Effector memory CD8-positive, alpha-beta T cell (primary cell): ENCODE data around the gene MRPL3.
A peak's percentile ranks its signal among the peaks of the same experiment; 100 is the strongest.

Experiments
- ATAC-seq: fragments of 150-1000 bp; cut with Tn5 transposase; replicated peaks from 2 replicates; pipeline ENCODE4 v1.10.0; 2021; ENCODE audit warnings: mild to moderate bottlenecking, moderate library complexity
- DNase-seq, 3 experiments: peaks; one replicate each; pipeline ENCODE4 v3.0.0; 2021
- H3K27ac Mint-ChIP-seq, 2 donors: one replicate each; pipeline ENCODE4 v1.8.0; 2022; ENCODE audit warnings: mild to moderate bottlenecking in 2 of 2, mixed read lengths in 2 of 2, moderate library complexity in 2 of 2
- H3K27me3 Mint-ChIP-seq, 2 donors: one replicate each; pipeline ENCODE4 v1.8.0; 2022; ENCODE audit warnings: mixed read lengths in 2 of 2
- H3K36me3 Mint-ChIP-seq: one replicate; pipeline ENCODE4 v1.8.0; 2022; ENCODE audit warnings: mild to moderate bottlenecking, moderate library complexity, mixed read lengths; ENCODE audit not compliant: insufficient read depth
- H3K4me1 Mint-ChIP-seq, 2 donors: one replicate each; pipeline ENCODE4 v1.8.0; 2022; ENCODE audit warnings: low read depth in 2 of 2, mixed read lengths in 2 of 2
- H3K4me3 Mint-ChIP-seq, 2 donors: one replicate each; pipeline ENCODE4 v1.8.0; 2022; ENCODE audit warnings: mild to moderate bottlenecking in 2 of 2, mixed read lengths in 2 of 2, moderate library complexity in 2 of 2
- H3K9me3 Mint-ChIP-seq, 2 donors: one replicate each; pipeline ENCODE4 v1.8.0; 2022; ENCODE audit warnings: mixed read lengths in 2 of 2

The MRPL3 gene

DNA sequence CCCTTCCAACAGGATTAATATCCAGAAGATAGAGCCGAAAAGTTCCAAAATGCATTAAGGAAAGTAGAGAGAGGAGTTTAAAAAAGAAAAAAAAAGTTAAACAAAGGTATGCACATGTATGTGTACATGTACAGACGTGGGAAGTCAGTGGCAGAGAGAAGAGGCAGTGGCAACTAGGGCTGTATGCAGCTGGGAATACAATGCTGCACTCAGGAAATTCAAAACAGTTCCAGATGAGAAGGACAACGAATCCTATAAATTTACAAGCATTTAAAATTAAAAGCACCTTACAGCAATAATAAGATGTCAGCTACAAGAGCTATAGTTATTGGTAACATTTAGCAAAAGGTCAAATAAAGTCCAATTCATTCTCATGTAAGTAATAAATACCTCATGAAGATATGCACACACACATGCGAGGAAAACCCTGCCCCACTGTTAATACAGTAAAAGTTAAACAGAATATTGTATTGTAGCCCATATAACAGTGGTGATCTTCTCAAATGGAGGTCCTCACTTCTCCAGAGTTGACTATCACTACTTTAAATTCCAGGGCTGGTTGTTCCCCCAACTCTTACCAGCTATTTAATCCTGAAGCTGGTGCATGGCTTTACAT is 18.2 kb downstream of the MRPL3 start:
- ATAC-seq (no peak), DNase-seq (no peak)
- no peaks in the 10 kb centered on the region for H3K27me3 Mint-ChIP-seq
- no peak overlapping the region for H3K27ac Mint-ChIP-seq
- peaks cover 3 to 24% of the 10 kb centered on the region in 2 donors for H3K4me1 Mint-ChIP-seq
- H3K9me3 Mint-ChIP-seq: no peaks in the 10 kb centered on the region
- H3K36me3 Mint-ChIP-seq: peaks cover 35% of the 10 kb centered on the region
- H3K4me3 Mint-ChIP-seq: no peak overlapping the region

DNA sequence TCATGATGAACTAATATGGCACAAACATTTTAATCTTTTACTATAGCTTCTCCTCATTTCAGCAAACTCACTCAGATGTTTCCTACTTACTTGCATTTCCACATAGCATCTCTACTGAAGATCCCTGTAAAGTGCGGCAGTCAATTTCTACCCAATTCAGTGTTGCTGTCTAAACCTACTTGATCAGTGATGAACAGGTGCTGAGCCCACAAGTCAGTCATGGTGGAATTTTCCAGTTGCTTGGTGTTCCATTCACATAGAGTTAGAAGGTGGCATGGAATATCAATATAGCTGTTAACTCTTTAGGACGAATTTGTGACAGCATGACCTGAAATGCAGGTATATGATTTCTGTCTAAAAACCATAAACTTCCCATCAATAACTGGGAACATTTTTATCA is 22.7 kb downstream of the MRPL3 start:
- Mint-ChIP-seq H3K9me3 (no peaks in the 10 kb centered on the region), H3K27ac (no peak overlapping the region), H3K4me1 (peaks cover 2 to 26% of the 10 kb centered on the region in 2 donors), H3K36me3 (peaks cover 22% of the 10 kb centered on the region), H3K4me3 (no peak overlapping the region), H3K27me3 (no peaks in the 10 kb centered on the region)
- no peak for DNase-seq
- no peak for ATAC-seq

DNA sequence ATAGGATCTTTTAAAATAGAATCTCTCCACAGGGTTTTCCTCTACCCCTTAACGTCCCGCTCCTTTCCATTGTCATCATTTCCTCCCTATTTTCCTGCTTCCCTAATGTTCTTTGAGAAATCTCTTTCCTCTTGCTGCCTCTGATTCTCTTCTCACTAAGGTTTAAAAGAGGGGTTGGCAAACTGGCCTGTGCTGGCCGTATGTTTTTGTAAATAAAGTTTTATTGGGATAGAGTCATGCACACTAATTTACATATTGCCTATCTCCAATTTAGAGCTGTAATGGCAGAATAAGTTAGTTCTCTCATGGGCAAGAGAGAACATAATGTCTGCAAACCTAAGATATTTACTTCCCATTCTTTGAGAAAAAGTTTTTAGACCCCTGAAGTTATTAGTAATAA is 25.0 kb downstream of the MRPL3 start:
- H3K4me1 Mint-ChIP-seq: peaks cover 13 to 34% of the 10 kb centered on the region in 2 donors
- DNase-seq: no peak
- peaks cover 13% of the 10 kb centered on the region for H3K36me3 Mint-ChIP-seq
- no peak overlapping the region for H3K4me3 Mint-ChIP-seq
- no peaks in the 10 kb centered on the region for H3K27me3 Mint-ChIP-seq
- H3K27ac Mint-ChIP-seq: no peak overlapping the region
- H3K9me3 Mint-ChIP-seq: no peaks in the 10 kb centered on the region
- no peak for ATAC-seq

DNA sequence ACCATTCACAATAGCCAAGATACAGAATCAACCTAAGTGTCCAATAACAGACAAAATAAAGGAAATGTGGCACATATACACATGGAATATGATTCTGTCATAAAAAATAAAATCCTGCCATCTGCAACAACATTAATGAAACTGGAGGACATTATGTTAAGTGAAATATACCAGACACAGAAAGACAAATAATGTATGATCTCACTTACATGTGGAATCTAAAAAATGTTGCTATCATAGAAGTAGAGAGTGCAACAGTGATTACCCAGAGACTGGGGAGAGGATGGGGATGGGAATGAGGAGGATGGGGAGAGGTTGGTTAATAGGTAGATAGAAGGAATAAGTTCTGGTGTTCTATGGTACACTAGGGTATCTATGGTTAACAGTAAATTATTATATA is 28.7 kb downstream of the MRPL3 start:
- Mint-ChIP-seq H3K9me3 (no peaks in the 10 kb centered on the region), H3K36me3 (peaks cover 14% of the 10 kb centered on the region), H3K4me1 (peaks cover 16 to 35% of the 10 kb centered on the region in 2 donors), H3K4me3 (peak overlapping the region in 1 of 2 donors; percentile 2), H3K27me3 (no peaks in the 10 kb centered on the region), H3K27ac (peak overlapping the region; percentile 30 to 45)
- ATAC-seq: no peak
- DNase-seq: no peak

DNA sequence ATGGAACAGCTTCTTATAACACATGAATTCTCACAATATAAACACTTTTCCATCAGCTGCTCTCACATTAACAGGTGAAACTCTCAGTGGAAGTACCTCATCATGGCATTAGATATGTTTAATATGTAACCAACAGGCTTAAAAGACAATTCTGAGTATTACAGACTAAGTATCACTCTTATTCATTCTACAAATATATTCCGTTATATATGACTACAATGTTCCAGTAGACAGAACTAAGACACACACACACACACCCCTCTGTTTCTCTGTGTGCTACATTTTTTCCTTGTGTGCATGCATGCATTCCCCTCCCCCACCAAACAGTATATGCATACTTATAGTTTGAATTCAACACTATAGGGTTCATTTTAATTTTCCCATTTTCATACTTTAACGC is 32.4 kb downstream of the MRPL3 start:
- H3K9me3 Mint-ChIP-seq: no peaks in the 10 kb centered on the region
- H3K4me1 Mint-ChIP-seq: peaks cover 14 to 16% of the 10 kb centered on the region in 2 donors
- H3K27ac Mint-ChIP-seq: no peak overlapping the region
- ATAC-seq (no peak), DNase-seq (no peak)
- peaks cover 41% of the 10 kb centered on the region for H3K36me3 Mint-ChIP-seq
- H3K4me3 Mint-ChIP-seq: no peak overlapping the region
- H3K27me3 Mint-ChIP-seq: no peaks in the 10 kb centered on the region

DNA sequence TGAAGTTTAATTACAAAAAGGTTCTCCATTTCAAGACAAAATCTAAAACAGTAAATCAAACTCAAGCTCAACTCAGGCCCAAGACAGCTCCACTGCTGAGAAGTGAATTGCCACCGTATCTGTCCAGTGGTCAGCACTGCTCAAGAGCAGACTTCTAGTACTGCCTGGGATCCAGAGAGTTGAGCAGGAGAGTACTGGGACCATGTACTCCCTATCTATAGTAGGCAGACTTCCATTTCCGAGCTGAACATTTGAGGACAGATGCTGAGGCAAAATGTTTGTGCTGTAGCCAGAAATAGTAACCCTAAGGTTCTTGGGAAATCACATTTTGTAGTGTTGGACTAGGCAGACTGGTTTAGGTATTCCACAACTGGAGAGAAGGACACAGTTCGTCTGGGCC is 44.1 kb downstream of the MRPL3 start:
- no peak for ATAC-seq
- Mint-ChIP-seq H3K27ac (no peak overlapping the region), H3K27me3 (no peaks in the 10 kb centered on the region)

DNA sequence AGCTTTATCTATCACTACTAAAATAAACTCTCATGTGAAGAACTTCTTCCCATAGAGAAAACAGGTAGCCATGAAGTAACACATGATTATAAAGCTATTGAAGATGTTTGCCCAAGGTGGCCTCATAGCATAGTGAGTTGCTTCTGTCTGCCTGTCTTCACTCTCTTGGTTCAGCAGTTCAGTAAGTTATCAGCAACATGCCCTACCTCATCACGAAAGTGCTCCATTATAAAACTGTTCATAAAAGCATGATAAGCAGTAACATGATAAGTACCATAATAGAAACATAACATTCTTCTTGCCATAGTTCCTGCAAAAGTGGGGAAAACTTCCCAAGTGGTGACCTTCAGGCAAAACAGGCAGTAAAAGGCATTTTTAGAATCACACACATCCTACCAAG is 45.6 kb downstream of the MRPL3 start:
- Mint-ChIP-seq H3K4me1 (no peaks in the 10 kb centered on the region), H3K27me3 (no peaks in the 10 kb centered on the region), H3K9me3 (no peaks in the 10 kb centered on the region)

More for the DNA sequence above, 44.1 kb downstream of the MRPL3 start:
- Mint-ChIP-seq H3K4me3 (no peak overlapping the region), H3K4me1 (no peaks in the 10 kb centered on the region), H3K36me3 (peaks cover 17% of the 10 kb centered on the region), H3K9me3 (no peaks in the 10 kb centered on the region)
- DNase-seq: no peak

DNA sequence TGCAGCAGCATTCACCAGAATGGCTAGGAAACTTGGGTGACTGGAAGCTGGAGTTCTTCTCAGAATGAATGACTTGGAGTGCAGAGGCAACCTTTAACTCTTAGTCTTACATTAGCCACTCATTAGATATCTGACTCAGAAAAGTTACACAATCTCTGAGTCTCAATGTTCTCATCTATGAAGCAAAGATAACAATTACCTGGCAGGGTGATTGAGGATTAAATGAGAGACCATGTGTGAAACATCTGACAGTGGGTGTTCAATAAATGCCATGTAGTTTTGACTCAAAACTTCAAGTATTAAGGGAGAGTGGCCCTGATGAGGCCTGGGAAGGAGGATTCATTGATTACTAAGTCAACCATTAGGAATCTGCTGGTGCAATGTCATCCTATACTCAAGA is 48.3 kb downstream of the MRPL3 start:
- Mint-ChIP-seq H3K36me3 (no peaks in the 10 kb centered on the region), H3K9me3 (no peaks in the 10 kb centered on the region)

More for the DNA sequence above, 45.6 kb downstream of the MRPL3 start:
- ATAC-seq: no peak
- Mint-ChIP-seq H3K4me3 (no peak overlapping the region), H3K36me3 (peaks cover 9% of the 10 kb centered on the region), H3K27ac (no peak overlapping the region)
- no peak for DNase-seq

DNA sequence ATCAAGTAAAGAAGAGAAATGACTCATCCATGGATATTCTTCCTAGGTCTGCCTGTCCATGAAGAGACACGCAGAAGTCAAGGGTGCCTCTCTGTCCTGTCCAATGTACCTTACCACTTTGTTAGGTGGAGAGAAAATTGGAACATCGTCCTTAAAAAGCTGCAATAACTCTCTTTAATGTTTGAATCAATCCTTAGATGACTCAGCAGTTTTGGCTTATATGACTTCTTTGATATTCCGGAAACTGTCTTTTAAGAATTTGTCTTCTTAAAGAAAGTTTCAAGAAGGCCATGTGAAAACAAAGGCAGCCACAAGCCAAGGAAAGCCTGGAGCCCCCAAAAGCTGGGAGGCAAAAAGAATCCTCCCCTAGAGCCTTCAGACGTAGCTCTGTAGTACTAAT is 49.2 kb downstream of the MRPL3 start:
- peaks cover 0 to 2% of the 10 kb centered on the region in 2 donors for H3K9me3 Mint-ChIP-seq
- no peak for ATAC-seq
- H3K4me1 Mint-ChIP-seq: no peaks in the 10 kb centered on the region
- H3K27me3 Mint-ChIP-seq: peaks cover 0 to 7% of the 10 kb centered on the region in 2 donors
- H3K27ac Mint-ChIP-seq: no peak overlapping the region
- DNase-seq: no peak
- no peaks in the 10 kb centered on the region for H3K36me3 Mint-ChIP-seq
- no peak overlapping the region for H3K4me3 Mint-ChIP-seq

More for the DNA sequence above, 48.3 kb downstream of the MRPL3 start:
- no peak overlapping the region for H3K27ac Mint-ChIP-seq
- H3K4me3 Mint-ChIP-seq: no peak overlapping the region
- no peaks in the 10 kb centered on the region for H3K4me1 Mint-ChIP-seq
- no peak for DNase-seq
- peaks cover 0 to 7% of the 10 kb centered on the region in 2 donors for H3K27me3 Mint-ChIP-seq
- no peak for ATAC-seq

DNA sequence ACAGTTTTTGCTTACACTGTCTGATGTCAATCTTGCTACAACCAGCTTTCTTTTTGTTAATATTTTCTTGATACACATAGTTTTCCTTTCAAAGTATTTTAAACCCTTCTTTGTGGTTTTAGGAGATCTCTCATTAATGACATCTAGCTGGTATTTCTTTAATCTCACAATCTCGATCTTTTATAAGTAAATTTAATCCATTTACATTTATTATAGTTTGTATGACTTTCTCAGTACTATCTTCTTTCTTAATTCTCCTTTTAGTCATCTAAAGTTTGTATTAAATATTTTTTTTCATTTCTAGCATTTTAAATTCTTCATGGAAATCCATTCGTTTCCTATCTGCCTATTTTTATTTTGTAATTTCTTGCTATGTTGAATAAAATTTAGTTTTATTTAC is 55.4 kb downstream of the MRPL3 start:
- Mint-ChIP-seq H3K9me3 (peaks cover 0 to 2% of the 10 kb centered on the region in 2 donors), H3K4me1 (no peaks in the 10 kb centered on the region), H3K27me3 (peaks cover 0 to 7% of the 10 kb centered on the region in 2 donors), H3K4me3 (no peak overlapping the region), H3K36me3 (no peaks in the 10 kb centered on the region), H3K27ac (no peak overlapping the region)
- DNase-seq (no peak), ATAC-seq (no peak)

DNA sequence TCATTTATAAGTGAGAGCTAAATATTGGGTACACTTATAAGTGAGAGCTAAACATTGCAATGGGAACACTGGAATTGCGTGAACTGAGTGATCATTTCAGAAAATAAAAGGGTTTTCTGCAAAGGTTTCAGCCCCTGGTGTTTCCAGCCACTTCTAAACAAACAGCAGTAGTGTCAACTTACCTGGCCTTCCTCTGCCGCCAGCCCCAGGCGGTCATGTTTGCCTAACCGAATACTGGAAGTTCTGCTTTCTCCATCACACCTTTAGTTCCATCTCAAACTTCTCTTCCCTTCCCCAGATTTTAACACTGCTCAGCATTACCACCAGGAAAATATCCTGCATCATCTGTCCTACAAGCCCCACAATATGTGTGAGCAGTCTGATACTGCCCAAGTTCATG is 58.6 kb downstream of the MRPL3 start:
- Mint-ChIP-seq H3K27me3 (peaks cover 0 to 5% of the 10 kb centered on the region in 2 donors), H3K4me3 (no peak overlapping the region), H3K4me1 (no peaks in the 10 kb centered on the region), H3K9me3 (peaks cover 0 to 2% of the 10 kb centered on the region in 2 donors), H3K27ac (no peak overlapping the region), H3K36me3 (no peaks in the 10 kb centered on the region)
- no peak for DNase-seq
- ATAC-seq: no peak

DNA sequence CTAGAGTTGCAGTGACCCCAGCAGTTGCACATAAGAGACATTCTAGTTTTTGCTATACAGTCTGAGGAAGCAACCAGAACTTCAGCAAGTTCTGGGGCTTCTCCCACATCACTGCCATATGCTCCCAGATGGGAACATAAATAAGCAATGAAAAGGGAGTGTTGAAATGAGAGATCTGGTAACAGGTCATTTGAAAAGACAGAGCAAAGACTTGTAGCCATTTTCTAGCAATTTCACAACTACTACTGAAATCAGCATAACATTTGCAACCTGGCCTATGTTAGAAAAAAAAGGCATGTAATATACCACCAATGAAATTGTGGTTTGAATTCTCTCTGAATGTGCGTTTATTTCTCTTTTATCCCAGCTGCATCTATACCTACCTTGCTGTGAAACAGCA is 63.7 kb downstream of the MRPL3 start:
- no peak for ATAC-seq

DNA sequence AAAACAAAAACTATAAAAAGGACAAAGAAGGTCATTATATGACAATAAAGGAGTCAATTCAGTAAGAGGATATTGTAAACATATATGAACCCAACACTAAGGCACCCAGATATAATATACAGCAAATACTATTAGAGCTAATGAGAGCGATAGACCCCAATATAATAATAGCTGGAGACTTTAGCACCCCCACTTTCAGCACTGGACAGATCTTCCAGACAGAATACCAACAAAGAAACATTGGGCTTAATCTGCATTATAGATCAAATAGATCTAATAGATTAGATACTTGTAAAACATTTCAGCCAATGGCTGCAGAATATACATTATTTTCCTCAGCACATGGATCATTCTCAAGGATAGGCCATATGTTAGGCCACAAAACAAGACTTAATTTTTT is 67.8 kb downstream of the MRPL3 start:
- Mint-ChIP-seq H3K9me3 (no peaks in the 10 kb centered on the region), H3K4me1 (no peaks in the 10 kb centered on the region), H3K27ac (no peak overlapping the region), H3K4me3 (no peak overlapping the region), H3K36me3 (no peaks in the 10 kb centered on the region), H3K27me3 (peaks cover 9 to 18% of the 10 kb centered on the region in 2 donors)
- no peak for ATAC-seq
- DNase-seq: no peak

More for the DNA sequence above, 63.7 kb downstream of the MRPL3 start:
- Mint-ChIP-seq H3K36me3 (no peaks in the 10 kb centered on the region), H3K4me3 (no peak overlapping the region), H3K4me1 (no peaks in the 10 kb centered on the region), H3K27ac (no peak overlapping the region), H3K9me3 (no peaks in the 10 kb centered on the region), H3K27me3 (peaks cover 0 to 11% of the 10 kb centered on the region in 2 donors)
- no peak for DNase-seq

DNA sequence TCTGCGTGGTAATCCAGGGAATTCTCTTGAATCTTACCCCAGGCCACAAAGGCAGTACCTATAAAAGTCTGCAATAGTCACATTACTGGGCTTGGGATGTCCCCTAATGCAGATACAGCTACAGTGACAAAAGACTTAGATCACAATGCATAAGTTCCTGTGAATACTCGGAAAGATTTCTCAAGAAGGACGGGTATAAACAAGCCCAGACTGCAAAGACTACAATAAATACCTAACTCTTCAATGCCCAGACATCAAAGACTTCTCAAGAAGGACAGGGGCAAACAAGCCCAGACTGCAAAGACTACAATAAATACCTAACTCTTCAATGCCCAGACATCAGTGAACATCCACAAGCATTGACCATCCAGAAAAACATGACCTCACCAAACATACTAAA is 70.3 kb downstream of the MRPL3 start:
- no peak overlapping the region for H3K4me3 Mint-ChIP-seq
- H3K9me3 Mint-ChIP-seq: no peaks in the 10 kb centered on the region
- DNase-seq (no peak), ATAC-seq (no peak)
- H3K27me3 Mint-ChIP-seq: peaks cover 9 to 28% of the 10 kb centered on the region in 2 donors
- H3K36me3 Mint-ChIP-seq: no peaks in the 10 kb centered on the region
- no peak overlapping the region for H3K27ac Mint-ChIP-seq
- H3K4me1 Mint-ChIP-seq: no peaks in the 10 kb centered on the region
